Neural progenitor cell (in vitro differentiated cells): ENCODE results near the gene HTR1B. TPM values are rescaled to one million over a fixed set of nuclear protein-coding genes. Genes with fewer than 3 reads are reported as not detected.

Source experiments
- DNase-seq: peaks from one replicate; pipeline ENCODE4 v3.0.0-alpha.2; 2016; ENCODE audit warnings: low spot score
- H2AFZ ChIP-seq: fragments of 200-600 bp; sonication (generic); replicated peaks from 2 replicates; pipeline ENCODE4 v1.6.1; 2016; ENCODE audit warnings: antibody characterized with exemption
- H3F3A ChIP-seq: fragments of 200-600 bp; sonication (generic); 2 replicates; pipeline ENCODE4 v1.6.1; 2016; ENCODE audit warnings: antibody characterized with exemption, low read depth
- H3K27ac ChIP-seq: fragments of 200-600 bp; sonication (generic); 2 replicates; pipeline ENCODE4 v1.5.1; 2016; ENCODE audit warnings: mild to moderate bottlenecking
- H3K27me3 ChIP-seq: fragments of 200-600 bp; sonication (generic); 2 replicates; pipeline ENCODE4 v1.6.1; 2016; ENCODE audit warnings: mild to moderate bottlenecking, moderate library complexity
- H3K36me3 ChIP-seq: fragments of 200-600 bp; sonication (generic); 2 replicates; pipeline ENCODE4 v1.5.1; 2016
- H3K4me1 ChIP-seq: fragments of 200-600 bp; sonication (generic); 2 replicates; pipeline ENCODE4 v1.6.1; 2016; ENCODE audit warnings: mixed run types
- H3K4me2 ChIP-seq: fragments of 200-600 bp; sonication (generic); 2 replicates; pipeline ENCODE4 v1.6.1; 2016
- H3K4me3 ChIP-seq: fragments of 200-600 bp; sonication (generic); 2 replicates; pipeline ENCODE4 v1.5.1; 2016
- H3K79me2 ChIP-seq: fragments of 200-600 bp; sonication (generic); 2 replicates; pipeline ENCODE4 v1.6.1; 2016; ENCODE audit warnings: low read depth
- H3K9ac ChIP-seq: fragments of 200-600 bp; sonication (generic); 2 replicates; pipeline ENCODE4 v1.6.1; 2016
- H3K9me3 ChIP-seq: fragments of 200-600 bp; sonication (generic); 2 replicates; pipeline ENCODE4 v1.5.1; 2016; ENCODE audit warnings: low read depth
- H4K20me1 ChIP-seq: fragments of 200-600 bp; sonication (generic); 2 replicates; pipeline ENCODE4 v1.6.1; 2016; ENCODE audit warnings: low read depth
- H3K27ac Mint-ChIP-seq: 3 replicates; pipeline ENCODE4 v1.8.0; 2021; ENCODE audit warnings: mixed read lengths
- H3K27me3 Mint-ChIP-seq: 2 replicates; pipeline ENCODE4 v1.8.0; 2022; ENCODE audit warnings: low read depth, mild to moderate bottlenecking, inconsistent platforms, moderate library complexity, mixed read lengths; ENCODE audit not compliant: insufficient read depth
- H3K36me3 Mint-ChIP-seq: 3 replicates; pipeline ENCODE4 v1.8.0; 2021; ENCODE audit warnings: mixed read lengths
- H3K4me1 Mint-ChIP-seq: 3 replicates; pipeline ENCODE4 v1.8.0; 2021; ENCODE audit warnings: mixed read lengths
- H3K4me3 Mint-ChIP-seq: 3 replicates; pipeline ENCODE4 v1.8.0; 2021; ENCODE audit warnings: mild to moderate bottlenecking, moderate library complexity, mixed read lengths
- H3K9me3 Mint-ChIP-seq: 3 replicates; pipeline ENCODE4 v1.8.0; 2020; ENCODE audit warnings: mixed read lengths
- CTCF ChIP-seq: fragments of 200-600 bp; sonication (generic); IDR thresholded peaks from 2 replicates; pipeline ENCODE4 v1.5.1; 2017; ENCODE audit warnings: antibody characterized with exemption, mild to moderate bottlenecking
- EZH2 ChIP-seq: fragments of 200-600 bp; sonication (generic); IDR thresholded peaks from 2 replicates; pipeline ENCODE4 v1.6.1; 2017; ENCODE audit warnings: antibody characterized with exemption, mild to moderate bottlenecking, moderate library complexity
- EZH2phosphoT487 ChIP-seq: fragments of 200-600 bp; sonication (generic); IDR thresholded peaks from 2 replicates; pipeline ENCODE4 v1.6.1; 2017; ENCODE audit warnings: antibody characterized with exemption
- total RNA-seq: library from RNA; depleted of rRNA; stranded (reverse); fragments of >200 nt; gene quantifications from 2 replicates; pipeline ENCODE4 v1.2.3, GENCODE V29; 2015; ENCODE audit warnings: low replicate concordance

Gene HTR1B
- total RNA-seq, 1 donor from 2014 or later: not detected

DNA sequence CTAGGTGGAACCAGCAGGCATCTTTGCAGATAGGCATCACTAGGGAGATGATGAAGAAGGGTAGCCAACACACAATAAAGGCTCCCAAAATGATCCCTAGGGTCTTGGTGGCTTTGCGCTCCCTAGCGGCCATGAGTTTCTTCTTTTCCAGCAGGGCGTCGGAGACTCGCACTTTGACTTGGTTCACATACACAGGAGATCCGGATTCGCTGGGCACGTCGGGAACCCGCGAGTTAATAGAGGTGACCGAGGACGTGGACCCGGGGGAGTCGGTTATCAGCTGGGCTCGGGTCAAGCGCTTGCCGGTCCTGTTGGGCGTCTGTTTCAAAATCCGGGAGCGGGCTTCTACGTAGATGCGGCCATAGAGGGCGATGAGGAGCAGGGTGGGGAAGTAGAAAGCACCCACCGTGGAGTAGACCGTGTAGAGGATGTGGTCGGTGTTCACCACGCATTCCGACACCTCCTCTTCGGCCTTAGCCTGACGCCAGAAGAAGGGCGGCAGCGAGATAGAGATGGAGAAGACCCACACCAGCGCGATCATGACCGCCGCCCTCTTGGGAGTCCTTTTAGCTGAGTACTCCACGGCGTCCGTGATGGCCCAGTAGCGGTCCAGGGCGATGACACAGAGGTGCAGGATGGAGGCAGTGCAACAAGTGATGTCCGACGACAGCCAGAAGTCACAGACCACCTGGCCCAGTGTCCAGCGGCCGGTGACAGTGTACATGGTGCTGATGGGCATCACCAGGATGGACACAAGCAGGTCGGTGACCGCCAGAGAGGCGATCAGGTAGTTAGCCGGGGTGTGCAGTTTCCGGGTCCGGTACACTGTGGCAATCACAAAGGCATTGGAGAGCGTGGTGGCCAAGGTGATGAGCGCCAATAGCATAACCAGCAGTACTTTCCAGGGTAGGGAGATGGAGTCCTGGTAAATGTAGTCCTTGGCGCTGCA, 658 bp downstream of the HTR1B start:
- H4K20me1 ChIP-seq: no peaks in the 10 kb centered on the region
- Mint-ChIP-seq H3K9me3 (no peaks in the 10 kb centered on the region), H3K36me3 (no peaks in the 10 kb centered on the region), H3K27me3 (peaks cover 41% of the 10 kb centered on the region), H3K4me3 (peak overlapping the region; percentile 82), H3K4me1 (peaks cover 21% of the 10 kb centered on the region), H3K27ac (no peak overlapping the region)
- no peaks in the 10 kb centered on the region for H3K9me3 ChIP-seq
- H3K4me2 ChIP-seq: peak overlapping the region; percentile 94
- no peaks in the 10 kb centered on the region for H3K79me2 ChIP-seq
- peak overlapping the region; percentile 97 for H2AFZ ChIP-seq
- H3K36me3 ChIP-seq: no peaks in the 10 kb centered on the region
- H3K4me3 ChIP-seq: peak overlapping the region; percentile 72
- peaks cover 72% of the 10 kb centered on the region for H3K27me3 ChIP-seq
- H3K4me1 ChIP-seq: peaks cover 14% of the 10 kb centered on the region
- DNase-seq: peak; percentile 58
- H3K9ac ChIP-seq: no peak overlapping the region
- H3F3A ChIP-seq: no peaks in the 10 kb centered on the region
- no peak overlapping the region for H3K27ac ChIP-seq
- TF ChIP-seq EZH2: peak; percentile 52
- TF ChIP-seq EZH2phosphoT487: peak; percentile 38
- peak; percentile 73 for TF ChIP-seq CTCF

- no peak overlapping the region for H3K27ac Mint-ChIP-seq
- H3K9me3 Mint-ChIP-seq: no peaks in the 10 kb centered on the region
- Histone ChIP-seq H3K79me2 (no peaks in the 10 kb centered on the region), H3K4me1 (peaks cover 10% of the 10 kb centered on the region), H3K9me3 (no peaks in the 10 kb centered on the region), H3K27me3 (peaks cover 64% of the 10 kb centered on the region), H3K4me2 (no peak overlapping the region), H3K36me3 (no peaks in the 10 kb centered on the region), H4K20me1 (no peaks in the 10 kb centered on the region), H3F3A (no peaks in the 10 kb centered on the region), H3K27ac (no peak overlapping the region), H3K4me3 (no peak overlapping the region), H3K9ac (no peak overlapping the region), H2AFZ (no peak overlapping the region)
- H3K4me3 Mint-ChIP-seq: peak overlapping the region; percentile 82
- TF ChIP-seq EZH2 (no peak), EZH2phosphoT487 (no peak), CTCF (no peak)
- peaks cover 39% of the 10 kb centered on the region for H3K27me3 Mint-ChIP-seq
- DNase-seq: no peak
- no peaks in the 10 kb centered on the region for H3K36me3 Mint-ChIP-seq
- H3K4me1 Mint-ChIP-seq: peaks cover 21% of the 10 kb centered on the region
These were observed 1.5 kb downstream of the HTR1B start for GRCh38 chr6:77461796-77462195.

GRCh38 chr6:77458421-77458820, 4.9 kb downstream of the HTR1B start:
- Histone ChIP-seq H3K27ac (no peak overlapping the region), H3F3A (no peaks in the 10 kb centered on the region), H3K9me3 (no peaks in the 10 kb centered on the region), H3K4me1 (peaks cover 6% of the 10 kb centered on the region), H3K9ac (no peak overlapping the region), H3K36me3 (no peaks in the 10 kb centered on the region), H2AFZ (no peak overlapping the region), H3K4me3 (no peak overlapping the region), H3K79me2 (no peaks in the 10 kb centered on the region), H3K27me3 (peaks cover 30% of the 10 kb centered on the region), H3K4me2 (no peak overlapping the region), H4K20me1 (no peaks in the 10 kb centered on the region)
- no peak for TF ChIP-seq CTCF
- no peak for TF ChIP-seq EZH2phosphoT487
- TF ChIP-seq EZH2: no peak
- H3K4me1 Mint-ChIP-seq: peaks cover 12% of the 10 kb centered on the region
- no peaks in the 10 kb centered on the region for H3K36me3 Mint-ChIP-seq
- no peak overlapping the region for H3K4me3 Mint-ChIP-seq
- H3K27me3 Mint-ChIP-seq: peaks cover 23% of the 10 kb centered on the region
- no peak overlapping the region for H3K27ac Mint-ChIP-seq
- no peak for DNase-seq
- no peaks in the 10 kb centered on the region for H3K9me3 Mint-ChIP-seq
